GM12864 (cell line): Measurements from ENCODE around the gene TRIM54.

Experiments used
- DNase-seq: peaks from one replicate; pipeline ENCODE4 v3.0.0-alpha.2; 2011; ENCODE audit warnings: low read depth
- H3K4me3 ChIP-seq: 2 replicates; pipeline ENCODE4 v1.5.1; 2011; ENCODE audit warnings: mild to moderate bottlenecking, low read depth, low read length, control low read depth
- TF ChIP-seq, protein P1 (sequence below): IDR thresholded peaks from 2 replicates; pipeline ENCODE4 v1.5.1; 2011; ENCODE audit warnings: low read depth, mild to moderate bottlenecking, moderate library complexity, low read length, control low read depth, inconsistent platforms; ENCODE audit errors: missing control alignments

TRIM54 gene

DNA sequence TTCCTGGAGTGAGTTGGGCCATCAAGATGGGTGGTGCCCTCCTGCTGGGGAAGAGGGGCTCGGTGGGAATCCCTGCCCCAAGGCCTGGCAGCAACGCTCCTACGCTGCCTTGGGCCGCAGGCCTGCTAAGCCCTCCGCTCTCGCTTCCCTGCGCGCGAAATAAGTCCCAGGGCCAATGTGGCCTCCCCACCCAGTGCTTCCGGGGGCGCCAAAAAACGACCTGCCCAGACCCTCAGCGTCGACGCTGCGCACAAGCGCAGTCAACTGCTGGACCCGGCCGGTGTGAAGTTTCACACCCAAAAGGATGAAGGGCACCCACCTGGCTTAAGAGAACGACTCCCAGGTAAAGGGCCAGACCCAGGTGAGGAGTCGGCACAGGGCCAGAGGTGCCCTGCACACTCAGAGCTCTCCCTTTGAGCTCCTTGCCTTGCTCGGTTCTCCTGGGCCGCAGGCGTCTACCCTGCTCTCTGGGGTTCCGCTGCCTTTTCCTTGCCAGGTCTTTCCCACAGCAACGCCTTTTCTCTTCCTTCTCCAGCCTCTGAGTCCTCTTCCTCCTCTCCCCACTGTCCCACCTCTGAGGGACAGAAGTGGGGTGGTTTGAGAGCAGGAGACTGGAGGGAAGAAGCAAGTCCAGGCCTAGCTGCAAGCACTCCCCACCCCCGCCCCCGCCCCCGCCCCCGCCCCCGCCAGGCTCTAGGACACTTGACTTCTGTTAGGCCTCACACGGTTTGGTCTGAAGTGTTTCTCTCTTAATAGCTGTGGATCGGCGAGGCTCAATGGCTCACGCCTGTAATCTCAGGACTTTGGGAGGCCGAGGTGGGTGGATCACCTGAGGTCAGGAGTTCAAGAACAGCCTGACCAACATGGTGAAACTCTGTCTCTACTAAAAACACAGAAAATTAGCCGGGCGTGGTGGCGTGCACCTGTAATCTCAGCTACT is 6.7 kb upstream of the TRIM54 start, which contains the start of gene DNAJC5G:
TSS of gene DNAJC5G (plus strand) at position 223 of the 940 bp plus-strand sequence. CDS start 1,296 bp downstream, outside the sequence.
- TF ChIP-seq, protein P1, sequence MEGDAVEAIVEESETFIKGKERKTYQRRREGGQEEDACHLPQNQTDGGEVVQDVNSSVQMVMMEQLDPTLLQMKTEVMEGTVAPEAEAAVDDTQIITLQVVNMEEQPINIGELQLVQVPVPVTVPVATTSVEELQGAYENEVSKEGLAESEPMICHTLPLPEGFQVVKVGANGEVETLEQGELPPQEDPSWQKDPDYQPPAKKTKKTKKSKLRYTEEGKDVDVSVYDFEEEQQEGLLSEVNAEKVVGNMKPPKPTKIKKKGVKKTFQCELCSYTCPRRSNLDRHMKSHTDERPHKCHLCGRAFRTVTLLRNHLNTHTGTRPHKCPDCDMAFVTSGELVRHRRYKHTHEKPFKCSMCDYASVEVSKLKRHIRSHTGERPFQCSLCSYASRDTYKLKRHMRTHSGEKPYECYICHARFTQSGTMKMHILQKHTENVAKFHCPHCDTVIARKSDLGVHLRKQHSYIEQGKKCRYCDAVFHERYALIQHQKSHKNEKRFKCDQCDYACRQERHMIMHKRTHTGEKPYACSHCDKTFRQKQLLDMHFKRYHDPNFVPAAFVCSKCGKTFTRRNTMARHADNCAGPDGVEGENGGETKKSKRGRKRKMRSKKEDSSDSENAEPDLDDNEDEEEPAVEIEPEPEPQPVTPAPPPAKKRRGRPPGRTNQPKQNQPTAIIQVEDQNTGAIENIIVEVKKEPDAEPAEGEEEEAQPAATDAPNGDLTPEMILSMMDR = no peak
- H3K4me3 ChIP-seq = no peak within 1 kb of the TSS
- DNase-seq = no peak

DNA sequence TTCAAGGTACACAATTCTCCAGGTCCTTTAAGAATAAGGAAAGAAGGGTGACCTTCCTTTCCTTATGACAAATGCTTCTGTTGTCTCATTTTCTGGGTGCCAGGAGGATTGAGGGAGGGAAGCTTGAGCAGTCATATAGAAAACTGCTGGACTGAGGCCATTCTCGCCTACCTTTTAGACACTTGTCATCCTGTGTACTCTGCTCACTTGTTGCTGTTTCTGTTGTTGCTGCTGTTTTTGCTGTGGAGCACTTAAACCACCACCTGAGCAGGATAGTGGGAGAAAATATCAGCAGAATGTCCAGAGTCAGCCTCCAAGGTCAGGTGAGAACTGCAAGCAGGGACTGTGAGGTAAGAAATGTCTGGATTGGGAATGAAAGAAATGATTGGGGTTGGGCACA is 4.2 kb upstream of the TRIM54 start:
- no peak for DNase-seq
- no peak overlapping the region for H3K4me3 ChIP-seq
- TF ChIP-seq, protein P1 = no peak

DNA sequence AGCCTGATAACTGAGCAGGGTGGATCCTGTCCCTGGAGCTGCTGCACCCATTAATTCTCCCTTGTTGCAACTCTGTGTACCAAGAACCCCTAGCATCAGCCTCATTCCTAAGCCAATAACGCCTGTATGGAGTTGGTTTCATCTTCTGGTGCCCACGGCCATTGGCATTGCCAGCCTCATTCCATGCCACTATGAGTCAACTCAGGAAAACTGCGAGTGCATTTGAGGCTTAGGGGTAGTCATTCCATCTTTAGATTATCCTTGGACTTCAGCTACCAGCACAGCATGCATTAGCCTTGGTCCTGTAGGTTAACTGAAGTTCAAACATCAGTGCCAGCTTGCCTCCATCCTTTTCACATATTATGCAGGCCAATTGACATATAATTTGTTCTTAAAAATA is 1.4 kb upstream of the TRIM54 start:
- no peak overlapping the region for H3K4me3 ChIP-seq
- TF ChIP-seq, protein P1 = no peak
- no peak for DNase-seq

DNA sequence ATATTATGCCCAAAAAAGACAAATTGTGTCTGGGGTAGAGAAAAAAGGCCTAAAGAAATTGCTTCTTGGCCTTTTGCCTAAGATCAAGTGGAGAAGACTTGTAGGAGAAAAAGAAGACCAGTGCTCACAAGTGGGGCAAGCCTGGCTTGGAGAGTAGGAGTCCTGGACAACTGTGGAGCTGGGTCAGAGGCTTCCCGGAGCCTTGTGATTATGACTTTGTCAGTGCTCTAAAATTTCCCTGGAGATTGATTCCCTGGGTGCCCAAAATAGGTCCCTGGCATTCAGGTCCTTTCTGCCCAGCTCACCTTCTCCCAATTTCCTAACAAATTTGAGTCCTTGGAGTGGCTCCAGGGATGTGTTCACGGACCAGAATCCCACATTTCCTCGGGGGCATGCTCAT is 787 bp upstream of the TRIM54 start:
- TF ChIP-seq, protein P1 = no peak
- no peak overlapping the region for H3K4me3 ChIP-seq
- DNase-seq = no peak

DNA sequence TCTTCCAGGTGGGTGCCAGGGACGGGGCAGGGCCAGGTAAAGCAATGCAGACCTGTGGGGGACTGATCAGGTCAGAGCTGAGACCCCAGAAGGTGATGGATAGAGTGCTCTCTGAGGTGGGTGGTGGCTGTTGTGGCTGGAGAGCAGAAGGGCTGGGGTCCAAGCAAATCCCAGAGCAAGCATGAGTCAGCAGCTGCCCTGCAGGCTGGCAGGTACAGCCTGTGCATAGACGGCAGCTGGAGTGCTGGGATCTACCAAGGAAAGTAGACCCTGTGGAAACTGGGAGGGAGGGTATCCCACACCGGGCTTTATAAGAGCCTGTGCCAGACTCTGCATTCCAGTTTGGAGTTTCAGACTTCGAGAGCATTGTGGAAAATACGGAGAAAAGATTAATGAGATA is 663 bp downstream of the TRIM54 start:
- H3K4me3 ChIP-seq = no peak overlapping the region
- no peak for DNase-seq
- TF ChIP-seq, protein P1 = no peak

DNA sequence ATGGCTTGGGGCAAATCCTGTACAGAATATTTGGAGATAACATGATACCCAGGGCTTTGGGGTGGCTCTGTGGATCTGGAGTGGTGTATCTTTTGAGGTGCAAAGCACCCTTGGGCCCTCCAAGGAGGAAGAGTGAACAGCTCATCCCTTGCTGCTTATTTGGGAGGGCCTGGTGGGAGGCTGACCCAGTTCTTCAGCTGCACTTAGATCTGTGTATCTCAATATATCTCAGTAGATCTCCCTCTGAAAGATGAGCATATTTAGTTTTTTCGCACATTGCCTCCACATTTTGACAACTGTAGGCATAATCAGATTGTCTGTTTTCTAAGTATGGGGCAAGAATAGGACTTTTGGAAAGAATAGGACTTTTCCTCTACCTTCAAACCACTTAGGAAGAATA is 2.8 kb downstream of the TRIM54 start:
- no peak overlapping the region for H3K4me3 ChIP-seq
- DNase-seq = no peak
- TF ChIP-seq, protein P1 = no peak
